Activated gamma-delta T cell treated with anti-CD3 and anti-CD28 coated beads, Interleukin-2, amount 50 U/mL, for 16 hours (primary cell): ENCODE data around the gene RACK1.

Experiments used
- DNase-seq: peaks from one replicate; pipeline ENCODE4 v3.0.0-alpha.2; 2020; ENCODE audit warnings: low read depth

Gene RACK1

GRCh38 chr5:181195249-181195761, 48.4 kb downstream of the RACK1 start:
- DNase-seq = no peak

GRCh38 chr5:181194489-181195248, 49.0 kb downstream of the RACK1 start:
- no peak for DNase-seq

GRCh38 chr5:181193656-181194055, 50.0 kb downstream of the RACK1 start:
- DNase-seq = no peak

GRCh38 chr5:181192337-181193046, 51.2 kb downstream of the RACK1 start:
- no peak for DNase-seq

- peak; percentile 90 for DNase-seq
Observed at GRCh38 chr5:181191526-181192336, 52.0 kb downstream of the RACK1 start.

GRCh38 chr5:181190711-181191525, 52.8 kb downstream of the RACK1 start:
- DNase-seq = peak; percentile 18

- peak; percentile 18 for DNase-seq
Observed at GRCh38 chr5:181189962-181190710, 53.6 kb downstream of the RACK1 start.

GRCh38 chr5:181189363-181189961, 54.2 kb downstream of the RACK1 start:
- peak; percentile 42 for DNase-seq

GRCh38 chr5:181188700-181189362, 54.9 kb downstream of the RACK1 start:
- DNase-seq = peak; percentile 57

- no peak for DNase-seq
Observed at GRCh38 chr5:181187500-181188213, 56.0 kb downstream of the RACK1 start.

GRCh38 chr5:181186986-181187499, 56.7 kb downstream of the RACK1 start:
- no peak for DNase-seq
